ENCODE measurements around the gene SLC35B1. TPM values are rescaled to one million over a fixed set of nuclear protein-coding genes. Genes with fewer than 3 reads are reported as not detected.

Gene SLC35B1
- total RNA-seq, 1 donor from 2014 or later: 53.4 TPM

DNA sequence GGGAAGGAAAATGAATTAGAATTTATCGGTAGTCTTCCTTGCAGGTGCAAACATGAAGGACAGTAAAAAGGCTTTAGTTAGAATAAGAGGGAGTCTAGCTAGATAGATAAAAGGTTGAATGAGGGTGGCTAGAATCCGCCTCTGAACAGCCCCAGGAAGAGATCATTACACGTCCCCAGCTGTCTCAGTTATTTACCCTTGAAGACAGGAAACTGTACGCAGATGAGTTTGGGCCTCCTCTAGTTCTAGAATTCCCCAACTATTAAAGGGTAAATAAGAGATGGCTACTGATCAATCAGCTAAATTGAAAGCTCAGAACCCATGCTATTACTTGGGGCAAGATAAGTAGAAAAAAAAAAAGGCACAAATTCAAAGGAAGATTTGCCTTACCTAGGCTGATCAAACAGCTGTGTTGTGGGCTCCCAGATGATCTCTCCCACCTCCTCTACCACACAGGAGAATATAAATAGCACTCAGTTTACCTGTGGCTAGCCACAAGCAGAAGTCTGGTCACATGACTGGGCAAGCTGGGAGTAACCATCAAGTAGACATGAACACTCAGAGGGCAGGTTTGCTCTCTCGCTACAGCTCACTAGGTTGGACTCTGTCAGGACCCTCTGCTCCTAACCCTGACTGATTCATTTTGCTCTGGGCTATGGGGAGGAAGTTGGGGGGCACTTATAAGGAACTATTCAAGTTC lies 39.2 kb upstream of the SLC35B1 start:
- DNase-seq: no peak
- Histone ChIP-seq H3K27ac (replicated peaks) (no peak overlapping the region), H3K4me3 (no peak overlapping the region), H3K9me3 (replicated peaks) (no peaks in the 10 kb centered on the region), H3K36me3 (no peaks in the 10 kb centered on the region), H3K27me3 (ENCODE audit: low read depth) (no peaks in the 10 kb centered on the region), H3K4me1 (peaks cover 64% of the 10 kb centered on the region)
- intact Hi-C loops (cut with micrococcal nuclease): no loop called here
- TF ChIP-seq CTCF (IDR thresholded peaks at IDR 0.05; ENCODE audit: borderline replicate concordance): no peak

DNA sequence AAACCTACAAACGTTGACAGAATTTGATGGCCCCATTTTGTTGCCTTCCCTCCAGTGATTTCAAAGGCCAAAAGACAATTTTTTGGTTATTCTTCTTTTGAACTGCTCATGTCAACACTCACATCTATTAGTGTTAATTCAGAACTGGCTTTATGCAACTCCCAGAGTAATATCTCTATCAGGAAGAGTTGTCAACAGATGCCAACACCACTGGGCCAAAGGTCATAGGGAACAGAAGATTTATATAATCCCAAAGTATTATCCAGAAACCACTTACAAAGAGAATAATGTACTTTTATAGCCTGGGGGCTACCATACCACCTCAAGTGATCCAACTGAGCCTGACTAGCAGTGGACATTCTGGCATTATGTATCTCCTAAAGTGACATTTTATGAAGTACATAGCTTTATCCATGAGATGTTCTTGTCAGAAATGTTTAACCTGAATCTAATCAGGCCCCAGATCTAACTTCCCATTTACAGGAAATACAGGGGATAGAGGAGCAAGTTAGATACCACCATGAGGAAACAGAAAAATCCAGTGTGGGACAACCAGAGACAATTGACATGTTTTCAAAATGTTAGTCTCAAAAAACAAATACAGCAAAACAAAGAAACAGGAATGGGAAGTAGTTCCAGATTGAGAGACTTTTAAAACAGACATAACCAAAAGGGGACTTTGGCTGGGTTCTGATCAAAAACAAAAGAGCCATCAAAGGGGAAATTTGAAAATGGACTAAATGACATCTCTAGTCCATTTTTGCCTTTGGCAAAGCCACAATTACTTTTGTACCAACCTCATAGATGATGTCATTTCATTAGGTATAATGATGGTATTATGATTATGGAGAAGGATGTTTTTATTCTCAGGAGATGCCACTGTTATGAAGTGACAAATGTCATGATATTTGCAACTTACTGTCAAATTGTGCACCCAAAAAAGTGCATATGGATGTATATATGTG lies 37.7 kb upstream of the SLC35B1 start:
- intact Hi-C loops (cut with micrococcal nuclease): no loop called here
- Histone ChIP-seq H3K4me3 (no peak overlapping the region), H3K27ac (replicated peaks) (peak overlapping the region; percentile 32), H3K27me3 (ENCODE audit: low read depth) (no peaks in the 10 kb centered on the region), H3K9me3 (replicated peaks) (no peaks in the 10 kb centered on the region), H3K36me3 (no peaks in the 10 kb centered on the region), H3K4me1 (peaks cover 74% of the 10 kb centered on the region)
- TF ChIP-seq CTCF (IDR thresholded peaks at IDR 0.05; ENCODE audit: borderline replicate concordance): no peak
- DNase-seq: no peak

GRCh38 chr17:49742166-49742638 lies 34.4 kb upstream of the SLC35B1 start:
- Histone ChIP-seq H3K9me3 (replicated peaks) (no peaks in the 10 kb centered on the region), H3K27ac (replicated peaks) (peak overlapping the region; percentile 80), H3K27me3 (ENCODE audit: low read depth) (no peaks in the 10 kb centered on the region), H3K4me3 (no peak overlapping the region), H3K4me1 (peaks cover 100% of the 10 kb centered on the region), H3K36me3 (no peaks in the 10 kb centered on the region)
- intact Hi-C loops (cut with micrococcal nuclease): no loop called here
- DNase-seq: no peak
- TF ChIP-seq CTCF (IDR thresholded peaks at IDR 0.05; ENCODE audit: borderline replicate concordance): no peak

GRCh38 chr17:49741692-49742076 lies 33.9 kb upstream of the SLC35B1 start:
- Histone ChIP-seq H3K4me1 (peaks cover 97% of the 10 kb centered on the region), H3K27ac (replicated peaks) (peak overlapping the region; percentile 80), H3K4me3 (no peak overlapping the region), H3K27me3 (ENCODE audit: low read depth) (no peaks in the 10 kb centered on the region), H3K9me3 (replicated peaks) (no peaks in the 10 kb centered on the region), H3K36me3 (no peaks in the 10 kb centered on the region)
- intact Hi-C loops (cut with micrococcal nuclease): no loop called here
- DNase-seq: no peak
- TF ChIP-seq CTCF (IDR thresholded peaks at IDR 0.05; ENCODE audit: borderline replicate concordance): no peak

DNA sequence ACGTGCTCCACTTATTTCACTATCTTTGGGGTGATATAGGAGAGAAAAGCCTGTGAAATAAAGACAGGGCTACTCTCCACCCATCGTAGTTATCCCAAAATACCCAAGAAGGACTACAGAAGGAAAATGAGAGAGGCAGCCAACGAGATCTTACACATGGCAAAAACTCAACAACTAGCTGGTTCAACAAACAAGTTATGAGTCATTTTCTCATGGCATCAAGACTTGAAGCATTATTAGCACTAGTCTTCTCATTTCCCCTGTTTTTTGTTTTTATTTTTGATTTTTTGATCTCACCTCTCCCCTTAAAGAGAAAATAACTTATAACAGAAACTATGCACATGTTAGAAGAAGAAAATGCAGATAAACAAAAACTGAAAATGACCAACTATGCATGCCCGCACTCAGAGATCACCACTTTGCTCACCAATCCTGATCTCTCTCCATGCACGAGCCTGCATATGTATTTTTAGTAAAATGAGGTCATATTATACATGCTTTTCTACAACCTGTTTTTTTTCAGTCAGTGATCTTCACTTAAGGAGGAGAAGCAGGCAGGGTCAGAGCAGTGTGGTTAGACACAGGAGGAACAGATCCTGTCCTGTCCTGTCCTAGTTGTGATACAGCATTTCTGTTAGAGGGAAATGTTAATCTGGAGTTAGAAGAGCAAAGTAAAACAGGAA lies 33.4 kb upstream of the SLC35B1 start:
- no peak for DNase-seq
- no peaks in the 10 kb centered on the region for H3K9me3 ChIP-seq (replicated peaks)
- TF ChIP-seq CTCF (IDR thresholded peaks at IDR 0.05; ENCODE audit: borderline replicate concordance): no peak
- H3K27me3 ChIP-seq (ENCODE audit: low read depth): no peaks in the 10 kb centered on the region
- no peaks in the 10 kb centered on the region for H3K36me3 ChIP-seq
- no peak overlapping the region for H3K4me3 ChIP-seq
- H3K4me1 ChIP-seq: peaks cover 92% of the 10 kb centered on the region
- intact Hi-C loops (cut with micrococcal nuclease): no loop called here
- H3K27ac ChIP-seq (replicated peaks): peak overlapping the region; percentile 80
